Measurements from ENCODE around the gene NPR2. TPM values are rescaled to one million over a fixed set of nuclear protein-coding genes. Genes with fewer than 3 reads are reported as not detected.

Gene NPR2
- total RNA-seq, 1 experiment from 2014 or later, result 10.1 TPM

DNA sequence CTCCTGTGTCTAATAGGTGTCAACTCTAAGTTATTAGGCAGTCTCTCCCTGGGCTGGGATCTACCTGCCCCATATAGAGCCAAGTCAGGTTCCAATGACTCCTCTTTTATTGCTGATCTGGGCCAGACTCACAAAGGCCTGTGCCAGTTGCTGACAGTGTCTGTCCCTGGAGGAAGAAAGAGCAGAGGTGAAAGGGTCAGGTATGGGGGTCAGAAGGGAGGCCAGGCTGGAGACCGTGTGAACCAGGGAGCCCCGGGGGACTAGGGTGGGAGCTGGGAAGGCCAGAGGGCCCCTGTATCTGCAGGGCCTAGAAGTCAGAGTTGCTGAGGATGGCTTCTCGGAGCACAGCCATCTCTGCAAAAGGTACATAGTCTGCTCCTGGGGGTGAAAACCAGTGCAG is 26.9 kb downstream of the NPR2 start (continued):
- TF ChIP-seq, protein P1, sequence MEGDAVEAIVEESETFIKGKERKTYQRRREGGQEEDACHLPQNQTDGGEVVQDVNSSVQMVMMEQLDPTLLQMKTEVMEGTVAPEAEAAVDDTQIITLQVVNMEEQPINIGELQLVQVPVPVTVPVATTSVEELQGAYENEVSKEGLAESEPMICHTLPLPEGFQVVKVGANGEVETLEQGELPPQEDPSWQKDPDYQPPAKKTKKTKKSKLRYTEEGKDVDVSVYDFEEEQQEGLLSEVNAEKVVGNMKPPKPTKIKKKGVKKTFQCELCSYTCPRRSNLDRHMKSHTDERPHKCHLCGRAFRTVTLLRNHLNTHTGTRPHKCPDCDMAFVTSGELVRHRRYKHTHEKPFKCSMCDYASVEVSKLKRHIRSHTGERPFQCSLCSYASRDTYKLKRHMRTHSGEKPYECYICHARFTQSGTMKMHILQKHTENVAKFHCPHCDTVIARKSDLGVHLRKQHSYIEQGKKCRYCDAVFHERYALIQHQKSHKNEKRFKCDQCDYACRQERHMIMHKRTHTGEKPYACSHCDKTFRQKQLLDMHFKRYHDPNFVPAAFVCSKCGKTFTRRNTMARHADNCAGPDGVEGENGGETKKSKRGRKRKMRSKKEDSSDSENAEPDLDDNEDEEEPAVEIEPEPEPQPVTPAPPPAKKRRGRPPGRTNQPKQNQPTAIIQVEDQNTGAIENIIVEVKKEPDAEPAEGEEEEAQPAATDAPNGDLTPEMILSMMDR (IDR thresholded peaks at IDR 0.05), result no peak
- TF ChIP-seq, protein P2, sequence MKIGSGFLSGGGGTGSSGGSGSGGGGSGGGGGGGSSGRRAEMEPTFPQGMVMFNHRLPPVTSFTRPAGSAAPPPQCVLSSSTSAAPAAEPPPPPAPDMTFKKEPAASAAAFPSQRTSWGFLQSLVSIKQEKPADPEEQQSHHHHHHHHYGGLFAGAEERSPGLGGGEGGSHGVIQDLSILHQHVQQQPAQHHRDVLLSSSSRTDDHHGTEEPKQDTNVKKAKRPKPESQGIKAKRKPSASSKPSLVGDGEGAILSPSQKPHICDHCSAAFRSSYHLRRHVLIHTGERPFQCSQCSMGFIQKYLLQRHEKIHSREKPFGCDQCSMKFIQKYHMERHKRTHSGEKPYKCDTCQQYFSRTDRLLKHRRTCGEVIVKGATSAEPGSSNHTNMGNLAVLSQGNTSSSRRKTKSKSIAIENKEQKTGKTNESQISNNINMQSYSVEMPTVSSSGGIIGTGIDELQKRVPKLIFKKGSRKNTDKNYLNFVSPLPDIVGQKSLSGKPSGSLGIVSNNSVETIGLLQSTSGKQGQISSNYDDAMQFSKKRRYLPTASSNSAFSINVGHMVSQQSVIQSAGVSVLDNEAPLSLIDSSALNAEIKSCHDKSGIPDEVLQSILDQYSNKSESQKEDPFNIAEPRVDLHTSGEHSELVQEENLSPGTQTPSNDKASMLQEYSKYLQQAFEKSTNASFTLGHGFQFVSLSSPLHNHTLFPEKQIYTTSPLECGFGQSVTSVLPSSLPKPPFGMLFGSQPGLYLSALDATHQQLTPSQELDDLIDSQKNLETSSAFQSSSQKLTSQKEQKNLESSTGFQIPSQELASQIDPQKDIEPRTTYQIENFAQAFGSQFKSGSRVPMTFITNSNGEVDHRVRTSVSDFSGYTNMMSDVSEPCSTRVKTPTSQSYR (CRISPR knock-in tag; IDR thresholded peaks at IDR 0.05), result no peak
- no peak for TF ChIP-seq CREB1 (CRISPR knock-in tag; IDR thresholded peaks at IDR 0.05)
- no peak for TF ChIP-seq ZNF416 (CRISPR knock-in tag; IDR thresholded peaks at IDR 0.05)

DNA sequence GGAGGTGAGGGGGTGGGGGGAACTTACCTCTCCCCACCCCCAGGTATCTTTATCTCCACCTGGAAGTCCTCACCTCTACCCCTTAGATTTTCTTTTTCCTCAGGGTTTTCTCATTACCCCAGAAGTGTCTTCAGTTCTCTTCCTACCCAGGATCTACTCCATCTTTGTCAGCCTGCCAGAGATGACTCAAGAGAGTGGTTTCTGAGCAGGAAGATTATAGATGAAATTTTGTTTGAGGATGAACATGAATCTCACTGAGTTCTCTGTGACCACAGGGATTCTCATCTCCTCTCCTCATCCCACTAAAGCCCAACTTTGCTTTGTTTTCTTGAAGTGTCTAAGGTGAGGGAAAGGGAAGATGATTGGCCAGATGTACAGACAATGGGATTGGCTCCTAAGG is 28.7 kb downstream of the NPR2 start:
- peaks cover 3% of the 10 kb centered on the region for H3K9me3 Mint-ChIP-seq
- H3K4me3 Mint-ChIP-seq, result no peak overlapping the region
- no peak overlapping the region for H3K27ac Mint-ChIP-seq
- H3K36me3 Mint-ChIP-seq, result peaks cover 2% of the 10 kb centered on the region; the same call in 1 of the 2 replicates
- DNase-seq (ENCODE audit: low spot score) (no peak), ATAC-seq (no peak)
- H3K27me3 Mint-ChIP-seq (ENCODE audit: low read depth), result peaks cover 11% of the 10 kb centered on the region
- TF ChIP-seq ZNF263 (CRISPR knock-in tag; IDR thresholded peaks at IDR 0.05; ENCODE audit: low read depth) (no peak), HMGA2 (CRISPR knock-in tag; IDR thresholded peaks at IDR 0.05) (no peak), ATF2 (CRISPR knock-in tag; IDR thresholded peaks at IDR 0.05; ENCODE audit: borderline replicate concordance, low read depth) (no peak), TEAD1 (CRISPR knock-in tag; IDR thresholded peaks at IDR 0.05) (no peak), FOXP1 (CRISPR knock-in tag; IDR thresholded peaks at IDR 0.05; ENCODE audit: borderline replicate concordance) (no peak), ZNF232 (CRISPR knock-in tag; IDR thresholded peaks at IDR 0.05) (no peak), RELA (CRISPR knock-in tag; IDR thresholded peaks at IDR 0.05; ENCODE audit: borderline replicate concordance) (no peak), SMAD3 (CRISPR knock-in tag; IDR thresholded peaks at IDR 0.05; ENCODE audit: borderline replicate concordance) (no peak), NFYB (CRISPR knock-in tag; conservative IDR thresholded peaks at IDR 0.05; ENCODE audit: low read depth) (no peak), GRHL2 (CRISPR knock-in tag; IDR thresholded peaks at IDR 0.05; ENCODE audit: insufficient replicate concordance, severe bottlenecking) (no peak), ZNF121 (CRISPR knock-in tag; IDR thresholded peaks at IDR 0.05) (no peak), CBFB (CRISPR knock-in tag; IDR thresholded peaks at IDR 0.05; ENCODE audit: low read depth) (no peak), GTF2I (CRISPR knock-in tag; conservative IDR thresholded peaks at IDR 0.05) (no peak)
- TF ChIP-seq, protein P3, sequence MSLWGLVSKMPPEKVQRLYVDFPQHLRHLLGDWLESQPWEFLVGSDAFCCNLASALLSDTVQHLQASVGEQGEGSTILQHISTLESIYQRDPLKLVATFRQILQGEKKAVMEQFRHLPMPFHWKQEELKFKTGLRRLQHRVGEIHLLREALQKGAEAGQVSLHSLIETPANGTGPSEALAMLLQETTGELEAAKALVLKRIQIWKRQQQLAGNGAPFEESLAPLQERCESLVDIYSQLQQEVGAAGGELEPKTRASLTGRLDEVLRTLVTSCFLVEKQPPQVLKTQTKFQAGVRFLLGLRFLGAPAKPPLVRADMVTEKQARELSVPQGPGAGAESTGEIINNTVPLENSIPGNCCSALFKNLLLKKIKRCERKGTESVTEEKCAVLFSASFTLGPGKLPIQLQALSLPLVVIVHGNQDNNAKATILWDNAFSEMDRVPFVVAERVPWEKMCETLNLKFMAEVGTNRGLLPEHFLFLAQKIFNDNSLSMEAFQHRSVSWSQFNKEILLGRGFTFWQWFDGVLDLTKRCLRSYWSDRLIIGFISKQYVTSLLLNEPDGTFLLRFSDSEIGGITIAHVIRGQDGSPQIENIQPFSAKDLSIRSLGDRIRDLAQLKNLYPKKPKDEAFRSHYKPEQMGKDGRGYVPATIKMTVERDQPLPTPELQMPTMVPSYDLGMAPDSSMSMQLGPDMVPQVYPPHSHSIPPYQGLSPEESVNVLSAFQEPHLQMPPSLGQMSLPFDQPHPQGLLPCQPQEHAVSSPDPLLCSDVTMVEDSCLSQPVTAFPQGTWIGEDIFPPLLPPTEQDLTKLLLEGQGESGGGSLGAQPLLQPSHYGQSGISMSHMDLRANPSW (CRISPR knock-in tag; conservative IDR thresholded peaks at IDR 0.05; ENCODE audit: low read depth), result no peak
- ChIA-PET CTCF (interaction anchor here (1.7 kb wide), 1 partner anchor 62 kb away, joined by 5 read pairs; no protein-coding TSS in a partner anchor), POLR2A (no interaction called here)
- H3K4me1 Mint-ChIP-seq, result peaks cover 20% of the 10 kb centered on the region

All from WTC11 (cell line).